Measurements from ENCODE around the gene SS18L1.

GRCh38 chr20:62224113-62224855, 80.7 kb downstream of the SS18L1 start:
- TF ChIP-seq POLR2A (IDR thresholded peaks at IDR 0.05) = no peak
- no peak for TF ChIP-seq CTCF (IDR thresholded peaks at IDR 0.05)

All from uterus (tissue), 2 donors.